Mesenchymal stem cell (in vitro differentiated cells and primary cell): ENCODE measurements around the gene PTPRG.

Experiments used
- DNase-seq: peaks from one replicate; pipeline ENCODE4 v3.0.0-alpha.2; 2013
- H2AFZ ChIP-seq: one replicate; pipeline ENCODE4 v1.6.1; 2013; ENCODE audit warnings: low read depth, mild to moderate bottlenecking, control low read depth, inconsistent platforms, low read length, moderate library complexity
- H2AK5ac ChIP-seq: 2 replicates; pipeline ENCODE4 v1.6.1; 2013; ENCODE audit warnings: low read length, moderate library complexity, mild to moderate bottlenecking, inconsistent platforms; ENCODE audit not compliant: severe bottlenecking
- H2BK120ac ChIP-seq: one replicate; pipeline ENCODE4 v1.6.1; 2013; ENCODE audit warnings: low read depth, mild to moderate bottlenecking, inconsistent platforms, low read length, moderate library complexity
- H2BK12ac ChIP-seq, 2 experiments: one replicate each; pipeline ENCODE4 v1.6.1; 2013; ENCODE audit warnings: inconsistent platforms in 2 of 2, low read length in 2 of 2, mild to moderate bottlenecking in 2 of 2, moderate library complexity in 2 of 2, control low read depth in 1 of 2
- H2BK15ac ChIP-seq: one replicate; pipeline ENCODE4 v1.6.1; 2013; ENCODE audit warnings: mild to moderate bottlenecking, low read depth, inconsistent platforms; ENCODE audit not compliant: poor library complexity, severe bottlenecking
- H2BK5ac ChIP-seq: 2 replicates; pipeline ENCODE4 v1.6.1; 2013; ENCODE audit warnings: low read depth, mild to moderate bottlenecking, low read length, control low read depth, inconsistent platforms; ENCODE audit not compliant: poor library complexity, severe bottlenecking
- H3K14ac ChIP-seq, 2 experiments: one replicate each; pipeline ENCODE4 v1.6.1; 2013; ENCODE audit warnings: inconsistent platforms in 2 of 2, low read length in 2 of 2, control low read depth in 1 of 2, mild to moderate bottlenecking in 1 of 2, moderate library complexity in 1 of 2
- H3K18ac ChIP-seq, 2 experiments: one replicate each; pipeline ENCODE4 v1.6.1; 2013; ENCODE audit warnings: inconsistent platforms in 2 of 2, low read length in 2 of 2, control low read depth in 1 of 2, low read depth in 1 of 2, mild to moderate bottlenecking in 1 of 2
- H3K23ac ChIP-seq, 2 experiments: one replicate each; pipeline ENCODE4 v1.6.1; 2013; ENCODE audit warnings: inconsistent platforms in 2 of 2, low read length in 2 of 2, mild to moderate bottlenecking in 2 of 2, moderate library complexity in 2 of 2, control low read depth in 1 of 2
- H3K27ac ChIP-seq: 2 replicates; pipeline ENCODE4 v1.5.1; 2013; ENCODE audit warnings: mild to moderate bottlenecking, moderate library complexity, low read length, control low read depth, inconsistent platforms; ENCODE audit not compliant: poor library complexity, severe bottlenecking
- H3K27me3 ChIP-seq, 2 experiments: 2 replicates each; pipeline versions ENCODE4 v1.6.1 to v1.7.0; 2013; ENCODE audit warnings: low read length in 2 of 2, mild to moderate bottlenecking in 2 of 2, moderate library complexity in 2 of 2, control low read depth in 1 of 2, inconsistent platforms in 1 of 2; ENCODE audit not compliant: control insufficient read depth in 1 of 2, insufficient read depth in 1 of 2
- H3K36me3 ChIP-seq, 2 experiments: 2 replicates each; pipeline versions ENCODE4 v1.6.1 to v1.7.0; 2013; ENCODE audit warnings: low read length in 2 of 2, control low read depth in 1 of 2, inconsistent platforms in 1 of 2, low read depth in 1 of 2, mild to moderate bottlenecking in 1 of 2; ENCODE audit not compliant: insufficient read depth in 2 of 2, control insufficient read depth in 1 of 2
- H3K4ac ChIP-seq, 2 experiments: one replicate each; pipeline ENCODE4 v1.6.1; 2013; ENCODE audit warnings: inconsistent platforms in 2 of 2, low read length in 2 of 2, mild to moderate bottlenecking in 2 of 2, moderate library complexity in 2 of 2, control low read depth in 1 of 2, low read depth in 1 of 2
- H3K4me1 ChIP-seq: 2 replicates; pipeline ENCODE4 v1.6.1; 2013; ENCODE audit warnings: low read depth, low read length, control low read depth; ENCODE audit not compliant: control insufficient read depth, insufficient read depth
- H3K4me2 ChIP-seq: 2 replicates; pipeline ENCODE4 v1.6.1; 2013; ENCODE audit warnings: low read length, mild to moderate bottlenecking, inconsistent platforms; ENCODE audit not compliant: poor library complexity, severe bottlenecking
- H3K4me3 ChIP-seq, 2 experiments: 2 replicates each; pipeline versions ENCODE4 v1.5.1 to v1.7.0; 2013; ENCODE audit warnings: low read length in 2 of 2, mild to moderate bottlenecking in 2 of 2, control low read depth in 1 of 2, low read depth in 1 of 2; ENCODE audit not compliant: insufficient read depth in 1 of 2
- H3K79me1 ChIP-seq: replicated peaks from 2 replicates; pipeline ENCODE4 v1.6.1; 2013; ENCODE audit warnings: mild to moderate bottlenecking, control low read depth, low read length, inconsistent platforms; ENCODE audit not compliant: poor library complexity, severe bottlenecking
- H3K9ac ChIP-seq: 2 replicates; pipeline ENCODE4 v1.7.0; 2013; ENCODE audit warnings: mild to moderate bottlenecking, low read length, moderate library complexity
- H3K9me3 ChIP-seq: 2 replicates; pipeline ENCODE4 v1.7.0; 2013; ENCODE audit warnings: mild to moderate bottlenecking, low read length; ENCODE audit not compliant: control insufficient read depth
- H4K8ac ChIP-seq: one replicate; pipeline ENCODE4 v1.6.1; 2013; ENCODE audit warnings: inconsistent platforms, mild to moderate bottlenecking, low read length, moderate library complexity
- H4K91ac ChIP-seq: one replicate; pipeline ENCODE4 v1.6.1; 2013; ENCODE audit warnings: mild to moderate bottlenecking, low read length, inconsistent platforms
- WGBS: methylation state at CpG from one replicate; pipeline ENCODE4 v1.1.7; 2013; ENCODE audit warnings: mixed read lengths; 5-methylcytosine and 5-hydroxymethylcytosine counted together

PTPRG gene

GRCh38 chr3:62149539-62149938 is 588.2 kb downstream of the PTPRG start:
- H3K4ac ChIP-seq, result no peak overlapping the region
- no peak overlapping the region for H2BK15ac ChIP-seq
- no peak overlapping the region for H3K4me2 ChIP-seq
- no peak overlapping the region for H2BK12ac ChIP-seq
- H3K9me3 ChIP-seq, result no peaks in the 10 kb centered on the region
- no peak overlapping the region for H2BK5ac ChIP-seq
- no peak overlapping the region for H2BK120ac ChIP-seq
- no peak overlapping the region for H2AK5ac ChIP-seq
- no peak overlapping the region for H3K18ac ChIP-seq
- H4K91ac ChIP-seq, result no peak overlapping the region
- peaks cover 10% of the 10 kb centered on the region for H3K79me1 ChIP-seq
- no peak overlapping the region for H4K8ac ChIP-seq
- no peak for DNase-seq
- peaks cover 2% of the 10 kb centered on the region for H3K4me1 ChIP-seq
- H3K9ac ChIP-seq, result peak overlapping the region; percentile 75
- WGBS, result 97% methylated on average over 6 of the region's 6 CpGs
- H3K14ac ChIP-seq, result no peak overlapping the region
- H3K23ac ChIP-seq, result no peak overlapping the region
- peaks cover 0 to 7% of the 10 kb centered on the region in 2 experiments for H3K36me3 ChIP-seq
- H3K27me3 ChIP-seq, result no peaks in the 10 kb centered on the region
- H3K27ac ChIP-seq, result no peak overlapping the region
- no peak overlapping the region for H3K4me3 ChIP-seq
- H2AFZ ChIP-seq, result no peak overlapping the region

- Histone ChIP-seq H3K18ac (no peak overlapping the region), H2AFZ (no peak overlapping the region), H3K4me2 (no peak overlapping the region), H2BK12ac (no peak overlapping the region), H3K79me1 (peaks cover 10% of the 10 kb centered on the region), H3K14ac (no peak overlapping the region), H2AK5ac (no peak overlapping the region), H2BK5ac (no peak overlapping the region), H2BK120ac (no peak overlapping the region), H3K23ac (no peak overlapping the region), H3K4ac (no peak overlapping the region), H3K27ac (no peak overlapping the region), H4K8ac (no peak overlapping the region), H3K27me3 (no peaks in the 10 kb centered on the region), H3K36me3 (peaks cover 0 to 7% of the 10 kb centered on the region in 2 experiments), H3K9me3 (no peaks in the 10 kb centered on the region), H2BK15ac (no peak overlapping the region), H3K4me1 (peaks cover 2% of the 10 kb centered on the region), H3K4me3 (no peak overlapping the region), H3K9ac (peak overlapping the region; percentile 75), H4K91ac (no peak overlapping the region)
- DNase-seq, result peak; percentile 46
- 39% methylated on average over 2 of the region's 2 CpGs for WGBS
Observed at GRCh38 chr3:62149962-62150361, 588.6 kb downstream of the PTPRG start.

- Histone ChIP-seq H3K4me2 (no peak overlapping the region), H3K4ac (no peak overlapping the region), H2BK15ac (no peak overlapping the region), H3K4me1 (peaks cover 2% of the 10 kb centered on the region), H3K14ac (no peak overlapping the region), H3K36me3 (no peaks in the 10 kb centered on the region), H3K18ac (no peak overlapping the region), H4K8ac (no peak overlapping the region), H3K23ac (no peak overlapping the region), H2BK120ac (no peak overlapping the region), H3K9me3 (no peaks in the 10 kb centered on the region), H2AFZ (no peak overlapping the region), H3K9ac (no peak overlapping the region), H3K27ac (no peak overlapping the region), H4K91ac (no peak overlapping the region), H2BK5ac (no peak overlapping the region), H3K79me1 (peaks cover 10% of the 10 kb centered on the region), H2BK12ac (no peak overlapping the region), H3K4me3 (no peak overlapping the region), H3K27me3 (no peaks in the 10 kb centered on the region), H2AK5ac (no peak overlapping the region)
- WGBS, result 100% methylated on average over 1 of the region's 1 CpG
- no peak for DNase-seq
Observed at GRCh38 chr3:62151591-62151990, 590.2 kb downstream of the PTPRG start.

GRCh38 chr3:62153231-62153630 is 591.9 kb downstream of the PTPRG start:
- Histone ChIP-seq H3K4me2 (no peak overlapping the region), H4K91ac (no peak overlapping the region), H3K27me3 (no peaks in the 10 kb centered on the region), H3K36me3 (peaks cover 3 to 12% of the 10 kb centered on the region in 2 experiments), H3K18ac (no peak overlapping the region), H3K27ac (no peak overlapping the region), H4K8ac (no peak overlapping the region), H2BK15ac (no peak overlapping the region), H2BK5ac (no peak overlapping the region), H3K9me3 (no peaks in the 10 kb centered on the region), H3K79me1 (peaks cover 6% of the 10 kb centered on the region), H2BK12ac (no peak overlapping the region), H2AK5ac (no peak overlapping the region), H3K14ac (no peak overlapping the region), H3K4ac (no peak overlapping the region), H3K23ac (no peak overlapping the region), H2AFZ (no peak overlapping the region), H3K4me1 (peaks cover 2% of the 10 kb centered on the region), H3K4me3 (no peak overlapping the region), H2BK120ac (no peak overlapping the region), H3K9ac (no peak overlapping the region)
- 50% methylated on average over 1 of the region's 1 CpG for WGBS
- DNase-seq, result no peak
